BJ (cell line): ENCODE results near the gene ZC3H12A. TPM values are rescaled to one million over a fixed set of nuclear protein-coding genes. Genes with fewer than 3 reads are reported as not detected.

ENCODE experiments used
- CTCF ChIA-PET: fragments of 350-600 bp; formaldehyde crosslinking; extraction: SDS; loops from one replicate; lab custom pipeline; 2021; ENCODE audit warnings: antibody characterized with exemption, inconsistent platforms; lab: Yijun Ruan, JAX
- POLR2A ChIA-PET: fragments of 300-600 bp; sonication (Branson Sonifier 250); formaldehyde crosslinking; extraction: SDS; loops from one replicate; lab custom pipeline; 2021; ENCODE audit warnings: antibody characterized with exemption; lab: Charles Lee
- DNase-seq: peaks from one replicate; pipeline ENCODE4 v3.0.0-alpha.2; 2011; ENCODE audit warnings: low read depth
- H3K27me3 ChIP-seq: 2 replicates; pipeline ENCODE4 v1.6.0; 2011; ENCODE audit warnings: low read length; ENCODE audit not compliant: control insufficient read depth, insufficient read depth
- H3K36me3 ChIP-seq: 2 replicates; pipeline ENCODE4 v1.5.1; 2011; ENCODE audit warnings: low read length; ENCODE audit not compliant: control insufficient read depth, insufficient read depth
- H3K4me3 ChIP-seq: 2 replicates; pipeline ENCODE4 v1.5.1; 2011; ENCODE audit warnings: low read depth, mild to moderate bottlenecking, control low read depth, low read length
- polyA minus RNA-seq: library from RNA; depleted of rRNA, polyadenylated mRNA; stranded (reverse); fragments of >200 nt; gene quantifications from 2 replicates; pipeline ENCODE4 v1.2.3, GENCODE V29; 2011; rRNA and poly(A)+ RNA removed
- polyA plus RNA-seq: library from polyadenylated mRNA; depleted of rRNA; stranded (reverse); fragments of >200 nt; gene quantifications from 2 replicates; pipeline ENCODE4 v1.2.3, GENCODE V29; 2011; rRNA removed
- TF ChIP-seq, protein P1 (sequence below): IDR thresholded peaks from 2 replicates; pipeline ENCODE4 v1.5.1; 2011; ENCODE audit warnings: low read depth, mild to moderate bottlenecking, control low read depth, inconsistent platforms, low read length, moderate library complexity; ENCODE audit not compliant: insufficient read depth

ZC3H12A gene
- polyA plus RNA-seq (4.8 and 8.9 TPM in 2 replicates), polyA minus RNA-seq (8.5 and 12.7 TPM in 2 replicates)

DNA sequence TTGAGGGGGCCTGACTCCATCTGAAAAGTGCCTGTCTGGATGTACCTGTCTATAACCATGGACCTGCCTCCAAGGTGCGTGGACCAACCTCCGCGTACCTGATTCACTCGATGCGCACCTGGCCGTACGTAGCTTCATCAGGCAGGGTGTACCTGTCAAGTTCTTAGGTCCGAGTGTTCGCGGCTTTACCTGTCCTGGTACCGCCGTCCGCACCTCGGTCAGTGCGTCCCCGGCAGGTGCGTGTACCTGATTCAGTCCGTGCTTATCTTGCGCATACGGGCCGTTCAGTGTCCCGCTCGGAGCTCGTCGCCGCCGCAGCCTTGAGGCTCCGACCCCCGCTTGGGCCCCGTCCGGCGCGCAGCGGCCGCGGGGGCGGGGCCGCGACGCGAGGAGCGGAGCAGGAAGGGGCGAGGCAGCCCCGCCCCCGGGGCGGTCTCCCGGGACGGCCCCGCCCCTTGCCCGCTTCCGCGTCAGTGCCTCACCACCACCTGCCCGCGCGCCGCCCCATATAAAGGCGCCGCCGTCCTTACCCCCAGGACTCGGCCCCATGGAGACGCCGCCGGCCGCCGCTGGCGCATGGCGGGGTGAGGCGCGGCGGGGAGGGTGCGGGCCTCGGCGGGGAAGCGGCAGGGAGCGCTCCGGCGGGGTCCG is at the start of gene ZC3H12A:
ZC3H12A (plus strand) TSS at position 535 of the 651 bp plus-strand sequence. CDS start 917 bp downstream, outside the sequence.
- H3K27me3 ChIP-seq = no peaks in the 10 kb centered on the region
- H3K4me3 ChIP-seq = peak within 1 kb of the TSS; percentile 75
- TF ChIP-seq, protein P1, sequence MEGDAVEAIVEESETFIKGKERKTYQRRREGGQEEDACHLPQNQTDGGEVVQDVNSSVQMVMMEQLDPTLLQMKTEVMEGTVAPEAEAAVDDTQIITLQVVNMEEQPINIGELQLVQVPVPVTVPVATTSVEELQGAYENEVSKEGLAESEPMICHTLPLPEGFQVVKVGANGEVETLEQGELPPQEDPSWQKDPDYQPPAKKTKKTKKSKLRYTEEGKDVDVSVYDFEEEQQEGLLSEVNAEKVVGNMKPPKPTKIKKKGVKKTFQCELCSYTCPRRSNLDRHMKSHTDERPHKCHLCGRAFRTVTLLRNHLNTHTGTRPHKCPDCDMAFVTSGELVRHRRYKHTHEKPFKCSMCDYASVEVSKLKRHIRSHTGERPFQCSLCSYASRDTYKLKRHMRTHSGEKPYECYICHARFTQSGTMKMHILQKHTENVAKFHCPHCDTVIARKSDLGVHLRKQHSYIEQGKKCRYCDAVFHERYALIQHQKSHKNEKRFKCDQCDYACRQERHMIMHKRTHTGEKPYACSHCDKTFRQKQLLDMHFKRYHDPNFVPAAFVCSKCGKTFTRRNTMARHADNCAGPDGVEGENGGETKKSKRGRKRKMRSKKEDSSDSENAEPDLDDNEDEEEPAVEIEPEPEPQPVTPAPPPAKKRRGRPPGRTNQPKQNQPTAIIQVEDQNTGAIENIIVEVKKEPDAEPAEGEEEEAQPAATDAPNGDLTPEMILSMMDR = no peak
- DNase-seq = no peak
- H3K36me3 ChIP-seq = peaks cover 2% of the 10 kb centered on the region; the same call in 1 of the 2 replicates
- CTCF ChIA-PET = interaction anchor here (0.5 to 10.0 kb wide), 3 partner anchors 9 to 19 kb away, joined by 3 to 116 read pairs (median 41); no protein-coding TSS in a partner anchor
- POLR2A ChIA-PET = interaction anchor here (0.6 kb wide), 1 partner anchor 1747 kb away, joined by 7 read pairs; no protein-coding TSS in a partner anchor

DNA sequence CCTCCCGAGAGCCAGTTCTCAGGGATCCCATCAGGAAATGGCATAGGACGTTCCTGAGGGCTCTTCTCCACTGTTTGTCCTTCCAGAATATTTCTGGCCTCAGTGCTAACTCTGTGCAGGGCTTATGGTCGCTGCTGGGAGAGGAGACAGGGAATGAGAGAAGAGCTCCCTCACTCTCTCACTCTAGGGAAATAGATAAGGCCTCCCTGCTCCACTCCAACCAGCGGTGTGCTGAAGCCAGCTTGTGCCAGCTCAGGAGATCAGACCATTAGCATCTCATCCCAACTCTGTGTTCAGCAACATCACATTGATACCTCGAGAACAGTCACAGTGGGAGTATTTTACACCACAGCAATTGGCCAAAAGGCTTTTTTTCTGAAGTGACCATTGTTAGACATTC is 49.2 kb upstream of the ZC3H12A start:
- no peak overlapping the region for H3K4me3 ChIP-seq
- CTCF ChIA-PET = interaction anchor here (0.6 to 1.9 kb wide), 2 partner anchors 9 to 25 kb away, joined by 3 to 20 read pairs; no protein-coding TSS in a partner anchor
- DNase-seq = no peak
- TF ChIP-seq, protein P1 = no peak
- no peaks in the 10 kb centered on the region for H3K36me3 ChIP-seq
- POLR2A ChIA-PET = no interaction called here
- H3K27me3 ChIP-seq = no peaks in the 10 kb centered on the region; the same call in 1 of the 2 replicates

DNA sequence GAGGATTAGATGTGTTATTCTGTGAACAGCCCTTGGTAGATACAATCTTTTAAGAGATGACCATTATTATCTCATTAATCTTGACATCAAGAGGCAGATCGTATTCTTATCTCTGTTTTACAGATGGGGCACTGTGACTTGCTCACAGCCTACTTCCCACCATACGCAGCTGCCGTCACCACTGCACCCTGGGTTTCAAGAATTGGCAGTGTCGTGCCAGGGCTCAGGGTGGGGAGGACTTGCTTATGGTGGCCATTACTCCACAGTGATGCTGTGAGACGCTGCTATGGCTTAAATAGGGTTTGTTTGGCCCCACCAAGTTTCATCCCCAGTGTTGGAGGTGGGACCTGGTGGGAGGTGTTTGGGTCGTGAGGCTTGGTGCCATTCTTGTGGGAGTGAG is 45.4 kb upstream of the ZC3H12A start:
- no peak for DNase-seq
- Histone ChIP-seq H3K27me3 (peaks cover 3% of the 10 kb centered on the region), H3K4me3 (no peak overlapping the region), H3K36me3 (no peaks in the 10 kb centered on the region)
- POLR2A ChIA-PET = no interaction called here
- TF ChIP-seq, protein P1 = no peak
- CTCF ChIA-PET = no interaction called here

DNA sequence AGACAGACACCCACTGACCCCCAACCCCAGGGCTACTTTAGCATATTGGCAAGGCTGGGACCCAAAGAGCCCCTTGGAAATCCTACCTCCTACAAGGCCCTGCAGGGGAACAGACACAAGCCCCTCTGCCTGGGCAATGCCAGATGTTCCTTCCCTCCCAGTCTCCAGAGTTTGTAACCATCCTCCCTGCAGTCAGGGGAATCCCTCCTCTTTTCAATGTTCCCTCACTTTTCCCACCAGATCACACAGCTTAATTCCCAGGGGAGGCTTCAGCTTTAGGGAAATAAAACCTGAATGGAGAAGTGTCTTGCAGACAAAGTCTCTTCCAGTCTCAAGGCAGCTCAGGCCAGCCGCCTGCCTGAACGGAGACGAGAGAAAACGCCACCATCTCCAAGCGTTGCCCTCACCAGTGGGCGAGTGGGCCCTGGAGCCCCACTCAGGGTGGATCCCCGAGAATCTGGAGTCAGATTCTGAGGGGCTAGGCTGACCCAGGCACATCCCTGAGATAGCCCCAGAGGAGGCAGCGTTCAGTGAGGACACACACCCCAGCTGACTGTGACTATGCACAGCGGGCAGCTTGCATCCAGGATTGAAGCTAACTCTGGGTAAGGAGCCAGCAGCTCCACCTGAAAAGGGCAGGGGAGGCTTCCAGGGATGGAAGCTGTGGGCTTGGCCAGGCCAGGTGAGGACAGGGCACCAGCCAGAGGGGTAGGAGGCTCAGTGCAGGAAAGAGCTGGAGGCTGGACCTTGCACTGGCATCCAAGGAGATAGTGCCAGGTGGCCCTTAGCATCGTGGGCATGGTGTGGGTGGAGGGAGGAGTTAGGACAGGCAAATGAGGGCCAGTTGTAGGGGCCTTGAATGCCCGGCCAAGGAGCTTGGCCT is 44.0 kb upstream of the ZC3H12A start:
- peaks cover 3% of the 10 kb centered on the region for H3K27me3 ChIP-seq
- no peaks in the 10 kb centered on the region for H3K36me3 ChIP-seq
- TF ChIP-seq, protein P1 = no peak
- no peak for DNase-seq
- ChIA-PET CTCF (interaction anchor here (1.3 to 1.4 kb wide), 2 partner anchors 13 to 26 kb away, joined by 3 read pairs; no protein-coding TSS in a partner anchor), POLR2A (no interaction called here)
- H3K4me3 ChIP-seq = no peak overlapping the region
